Thyroid gland (tissue), 4 donors: ENCODE results near the gene ZNF469.

ENCODE experiments used
- POLR2A ChIP-seq, 2 donors: fragments of 450-650 bp; IDR thresholded peaks; one replicate each; pipeline ENCODE4 v1.6.1; 2017; ENCODE audit warnings: antibody characterized with exemption in 2 of 2, mild to moderate bottlenecking in 2 of 2, moderate library complexity in 1 of 2
- TF ChIP-seq, protein P1 (sequence below), 6 experiments: fragments of 200-600 bp in 3 of 6; fragments of 450-650 bp in 3 of 6; sonication (generic) in 3 of 6; IDR thresholded peaks; one replicate each; pipeline ENCODE4 v1.5.1; 2016 to 2019; ENCODE audit warnings: antibody characterized with exemption in 6 of 6, mild to moderate bottlenecking in 2 of 6, inconsistent platforms in 1 of 6, moderate library complexity in 1 of 6

DNA sequence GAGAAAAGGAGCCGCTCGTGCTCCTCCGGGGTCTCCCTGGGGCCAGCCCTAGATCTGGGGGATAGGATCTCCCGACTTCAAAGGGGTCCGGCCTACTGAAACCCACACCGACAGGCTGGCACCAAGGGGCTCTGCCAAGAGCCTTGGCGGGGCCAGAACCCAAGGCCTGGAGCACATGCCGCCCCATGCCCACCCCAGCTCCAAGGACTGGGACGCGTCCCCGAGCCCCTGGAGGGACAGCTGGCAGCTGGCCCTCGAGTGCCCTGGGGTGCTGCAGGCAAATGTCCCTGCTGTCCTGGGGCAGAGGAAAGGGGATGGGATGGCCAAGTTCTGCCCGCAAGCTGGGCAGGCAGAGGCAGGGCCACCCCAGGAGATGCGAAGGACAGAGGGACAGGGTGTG, 38.5 kb downstream of the ZNF469 start:
- TF ChIP-seq, protein P1, sequence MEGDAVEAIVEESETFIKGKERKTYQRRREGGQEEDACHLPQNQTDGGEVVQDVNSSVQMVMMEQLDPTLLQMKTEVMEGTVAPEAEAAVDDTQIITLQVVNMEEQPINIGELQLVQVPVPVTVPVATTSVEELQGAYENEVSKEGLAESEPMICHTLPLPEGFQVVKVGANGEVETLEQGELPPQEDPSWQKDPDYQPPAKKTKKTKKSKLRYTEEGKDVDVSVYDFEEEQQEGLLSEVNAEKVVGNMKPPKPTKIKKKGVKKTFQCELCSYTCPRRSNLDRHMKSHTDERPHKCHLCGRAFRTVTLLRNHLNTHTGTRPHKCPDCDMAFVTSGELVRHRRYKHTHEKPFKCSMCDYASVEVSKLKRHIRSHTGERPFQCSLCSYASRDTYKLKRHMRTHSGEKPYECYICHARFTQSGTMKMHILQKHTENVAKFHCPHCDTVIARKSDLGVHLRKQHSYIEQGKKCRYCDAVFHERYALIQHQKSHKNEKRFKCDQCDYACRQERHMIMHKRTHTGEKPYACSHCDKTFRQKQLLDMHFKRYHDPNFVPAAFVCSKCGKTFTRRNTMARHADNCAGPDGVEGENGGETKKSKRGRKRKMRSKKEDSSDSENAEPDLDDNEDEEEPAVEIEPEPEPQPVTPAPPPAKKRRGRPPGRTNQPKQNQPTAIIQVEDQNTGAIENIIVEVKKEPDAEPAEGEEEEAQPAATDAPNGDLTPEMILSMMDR (IDR thresholded peaks at IDR 0.05): no peak
- no peak for TF ChIP-seq POLR2A (IDR thresholded peaks at IDR 0.05)
